Keratinocyte (primary cell): Measurements from ENCODE around the gene TMEM42. TPM values are rescaled to one million over a fixed set of nuclear protein-coding genes. Genes with fewer than 3 reads are reported as not detected.

Experiments
- DNase-seq: peaks from one replicate; pipeline ENCODE4 v3.0.0-alpha.2; 2011; ENCODE audit warnings: low read depth, missing footprints, low spot score
- FAIRE-seq: peaks from 2 replicates; lab custom pipeline; 2011; peaks lifted over from hg19 to GRCh38; lab: Jason Lieb, UNC
- H2AFZ ChIP-seq: 2 replicates; pipeline ENCODE4 v1.6.0; 2012; ENCODE audit warnings: low read length, control low read depth, inconsistent platforms; ENCODE audit not compliant: control insufficient read depth
- H3K27ac ChIP-seq: 2 replicates; pipeline ENCODE4 v1.5.1; 2011; ENCODE audit warnings: low read length; ENCODE audit not compliant: control insufficient read depth, insufficient read depth
- H3K27me3 ChIP-seq: 3 replicates; pipeline ENCODE4 v1.6.0; 2011; ENCODE audit warnings: low read length; ENCODE audit not compliant: control insufficient read depth, insufficient read depth; ENCODE audit errors: extremely low read depth
- H3K36me3 ChIP-seq, 2 experiments: 2 replicates in 1 of 2; 3 replicates in 1 of 2; pipeline ENCODE4 v1.5.1; 2011; ENCODE audit warnings: low read length in 2 of 2, mild to moderate bottlenecking in 1 of 2; ENCODE audit not compliant: control insufficient read depth in 2 of 2, insufficient read depth in 2 of 2; ENCODE audit errors: extremely low read depth in 1 of 2
- H3K4me1 ChIP-seq: 3 replicates; pipeline ENCODE4 v1.5.1; 2011; ENCODE audit warnings: low read length; ENCODE audit not compliant: control insufficient read depth, insufficient read depth; ENCODE audit errors: extremely low read depth
- H3K4me2 ChIP-seq: 3 replicates; pipeline ENCODE4 v1.6.0; 2011; ENCODE audit warnings: low read depth, low read length; ENCODE audit not compliant: control insufficient read depth, insufficient read depth; ENCODE audit errors: extremely low read depth
- H3K4me3 ChIP-seq, 3 experiments: fragments of 200-600 bp in 1 of 3; sonication (generic) in 1 of 3; 2 replicates in 2 of 3; 3 replicates in 1 of 3; pipeline ENCODE4 v1.5.1; 2011 to 2016; ENCODE audit warnings: low read length in 3 of 3, mild to moderate bottlenecking in 3 of 3, control low read depth in 2 of 3, inconsistent platforms in 1 of 3, low read depth in 1 of 3, mixed read lengths in 1 of 3, mixed run types in 1 of 3, moderate library complexity in 1 of 3; ENCODE audit not compliant: control insufficient read depth in 2 of 3, insufficient read depth in 2 of 3; ENCODE audit errors: extremely low read depth in 1 of 3
- H3K79me2 ChIP-seq: 2 replicates; pipeline ENCODE4 v1.6.0; 2012; ENCODE audit warnings: low read length; ENCODE audit not compliant: control insufficient read depth, insufficient read depth
- H3K9ac ChIP-seq: 3 replicates; pipeline ENCODE4 v1.6.0; 2011; ENCODE audit warnings: low read length; ENCODE audit not compliant: control insufficient read depth, insufficient read depth; ENCODE audit errors: extremely low read depth
- H3K9me1 ChIP-seq: 3 replicates; pipeline ENCODE4 v1.6.0; 2011; ENCODE audit warnings: low read length; ENCODE audit not compliant: control insufficient read depth, insufficient read depth; ENCODE audit errors: extremely low read depth
- H3K9me3 ChIP-seq: 2 replicates; pipeline ENCODE4 v1.5.1; 2012; ENCODE audit warnings: low read depth, low read length; ENCODE audit not compliant: control insufficient read depth
- H4K20me1 ChIP-seq: 3 replicates; pipeline ENCODE4 v1.6.0; 2011; ENCODE audit warnings: low read length; ENCODE audit not compliant: control insufficient read depth, insufficient read depth; ENCODE audit errors: extremely low read depth
- EZH2 ChIP-seq: IDR thresholded peaks from one replicate; pipeline ENCODE4 v1.6.1; 2012; ENCODE audit warnings: inconsistent platforms, mild to moderate bottlenecking, low read length, moderate library complexity
- dilution Hi-C: fragments of 300-500 bp; cut with MboI; formaldehyde crosslinking; loops from one replicate; pipeline ENCODE4 v1.7.0; 2020; ENCODE audit warnings: low sequenced_read_pairs; ENCODE audit not compliant: extremely low pct_ligation_motif_present
- polyA plus RNA-seq, 5 experiments: library from polyadenylated mRNA; depleted of rRNA in 3 of 5; stranded (reverse) in 3 of 5; stranded (forward) in 1 of 5; unstranded in 1 of 5; fragments of >200 nt; gene quantifications; 1 replicate in 1 of 5; 2 replicates in 3 of 5; 3 replicates in 1 of 5; pipeline versions ENCODE4 v1.2.1 to v1.2.3, GENCODE V29; 2011 to 2012; ENCODE audit warnings: missing spikeins in 2 of 5, low read depth in 1 of 5, low replicate concordance in 1 of 5
- TF ChIP-seq, protein P1 (sequence below), 3 experiments: IDR thresholded peaks in 1 of 3; conservative IDR thresholded peaks in 1 of 3; optimal IDR thresholded peaks in 1 of 3; 2 replicates in 2 of 3; 3 replicates in 1 of 3; pipeline versions ENCODE3 to v1.5.1; 2011; ENCODE audit warnings: low read length in 3 of 3, mild to moderate bottlenecking in 3 of 3, moderate library complexity in 2 of 3, control low read depth in 1 of 3, inconsistent platforms in 1 of 3; ENCODE audit not compliant: insufficient read depth in 2 of 3; ENCODE audit errors: extremely low read depth in 1 of 3

The TMEM42 gene
- polyA plus RNA-seq, 1 donor (not counting 4 experiments of a cell fraction or from before 2014, with no cell fraction given), result 19.5 TPM

DNA sequence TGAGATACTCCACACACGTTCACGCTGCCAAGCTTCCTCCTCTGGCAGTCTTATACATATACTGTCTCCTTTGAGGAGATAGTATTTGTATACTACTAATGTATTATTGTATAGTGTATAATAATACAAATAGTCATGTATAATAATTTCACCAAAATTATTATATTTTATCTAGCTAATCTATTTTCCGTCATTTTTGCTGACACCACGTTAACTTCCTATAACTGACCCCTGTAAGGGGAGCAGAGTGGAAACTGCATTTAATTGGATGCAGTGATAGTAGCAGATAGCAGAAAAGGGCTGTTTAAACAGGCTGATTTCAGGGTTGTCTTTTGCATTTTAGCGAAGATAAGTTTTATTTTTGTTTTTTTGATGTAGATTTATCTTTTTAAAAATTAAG lies 30.5 kb upstream of the TMEM42 start:
- Histone ChIP-seq H3K4me3 (no peak overlapping the region), H3K9me1 (no peaks in the 10 kb centered on the region), H3K79me2 (no peaks in the 10 kb centered on the region), H3K27me3 (no peaks in the 10 kb centered on the region), H3K36me3 (no peaks in the 10 kb centered on the region), H4K20me1 (no peaks in the 10 kb centered on the region), H2AFZ (no peak overlapping the region), H3K9me3 (no peaks in the 10 kb centered on the region), H3K9ac (no peak overlapping the region), H3K4me1 (no peaks in the 10 kb centered on the region), H3K4me2 (no peak overlapping the region), H3K27ac (no peak overlapping the region)
- dilution Hi-C loops, result no loop called here
- FAIRE-seq (no peak), DNase-seq (no peak)
- no peak for TF ChIP-seq EZH2
- TF ChIP-seq, protein P1, sequence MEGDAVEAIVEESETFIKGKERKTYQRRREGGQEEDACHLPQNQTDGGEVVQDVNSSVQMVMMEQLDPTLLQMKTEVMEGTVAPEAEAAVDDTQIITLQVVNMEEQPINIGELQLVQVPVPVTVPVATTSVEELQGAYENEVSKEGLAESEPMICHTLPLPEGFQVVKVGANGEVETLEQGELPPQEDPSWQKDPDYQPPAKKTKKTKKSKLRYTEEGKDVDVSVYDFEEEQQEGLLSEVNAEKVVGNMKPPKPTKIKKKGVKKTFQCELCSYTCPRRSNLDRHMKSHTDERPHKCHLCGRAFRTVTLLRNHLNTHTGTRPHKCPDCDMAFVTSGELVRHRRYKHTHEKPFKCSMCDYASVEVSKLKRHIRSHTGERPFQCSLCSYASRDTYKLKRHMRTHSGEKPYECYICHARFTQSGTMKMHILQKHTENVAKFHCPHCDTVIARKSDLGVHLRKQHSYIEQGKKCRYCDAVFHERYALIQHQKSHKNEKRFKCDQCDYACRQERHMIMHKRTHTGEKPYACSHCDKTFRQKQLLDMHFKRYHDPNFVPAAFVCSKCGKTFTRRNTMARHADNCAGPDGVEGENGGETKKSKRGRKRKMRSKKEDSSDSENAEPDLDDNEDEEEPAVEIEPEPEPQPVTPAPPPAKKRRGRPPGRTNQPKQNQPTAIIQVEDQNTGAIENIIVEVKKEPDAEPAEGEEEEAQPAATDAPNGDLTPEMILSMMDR (optimal IDR thresholded peaks at IDR 0.05 in 1 of 3, IDR thresholded peaks at IDR 0.05 in 1 of 3, conservative IDR thresholded peaks at IDR 0.05 in 1 of 3; ENCODE audit: extremely low read depth in 1 of 3, insufficient read depth in 2 of 3, low read length in 3 of 3), result no peak

DNA sequence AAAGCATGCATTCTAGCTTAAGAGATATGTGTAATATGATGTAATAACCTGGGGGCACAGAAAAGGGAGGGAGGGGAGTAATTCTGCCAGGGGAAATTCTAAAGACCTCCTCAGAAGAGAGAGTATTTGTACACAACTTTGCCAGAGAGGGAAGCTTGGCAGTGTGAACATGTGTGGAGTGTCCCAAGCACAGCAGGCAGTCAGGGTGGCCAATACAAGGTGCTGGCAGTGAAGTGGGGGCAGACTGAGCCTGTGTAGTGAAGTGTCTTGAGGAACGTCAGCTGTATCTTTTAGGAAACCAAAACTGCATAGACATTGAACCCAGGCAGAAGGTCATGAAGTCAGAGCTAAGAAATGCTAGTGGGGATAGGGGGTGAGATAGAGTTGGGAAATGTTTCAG lies 29.7 kb upstream of the TMEM42 start:
- H3K27ac ChIP-seq, result no peak overlapping the region

More for the DNA sequence above, 29.7 kb upstream of the TMEM42 start:
- Histone ChIP-seq H3K27me3 (no peaks in the 10 kb centered on the region), H3K4me3 (no peak overlapping the region), H2AFZ (no peak overlapping the region), H3K9ac (no peak overlapping the region), H3K9me3 (no peaks in the 10 kb centered on the region), H3K4me1 (no peaks in the 10 kb centered on the region), H4K20me1 (no peaks in the 10 kb centered on the region), H3K36me3 (no peaks in the 10 kb centered on the region), H3K4me2 (no peak overlapping the region), H3K79me2 (no peaks in the 10 kb centered on the region), H3K9me1 (no peaks in the 10 kb centered on the region)
- no peak for TF ChIP-seq EZH2
- TF ChIP-seq, protein P1 (optimal IDR thresholded peaks at IDR 0.05 in 1 of 3, IDR thresholded peaks at IDR 0.05 in 1 of 3, conservative IDR thresholded peaks at IDR 0.05 in 1 of 3; ENCODE audit: extremely low read depth in 1 of 3, insufficient read depth in 2 of 3, low read length in 3 of 3), result no peak
- dilution Hi-C loops, result no loop called here
- DNase-seq (no peak), FAIRE-seq (no peak)
